ENCODE results near the gene LRRC4C.

Gene LRRC4C

GRCh38 chr11:40842750-40843339 is 616.6 kb downstream of the LRRC4C start:
- Mint-ChIP-seq H3K4me3 (no peak overlapping the region), H3K27me3 (no peaks in the 10 kb centered on the region), H3K4me1 (ENCODE audit: low read depth) (no peaks in the 10 kb centered on the region), H3K9me3 (peaks cover 8% of the 10 kb centered on the region), H3K36me3 (ENCODE audit: low read depth) (no peaks in the 10 kb centered on the region), H3K27ac (no peak overlapping the region)

GRCh38 chr11:40841231-40841630 is 618.2 kb downstream of the LRRC4C start:
- Mint-ChIP-seq H3K27ac (no peak overlapping the region), H3K4me1 (ENCODE audit: low read depth) (no peaks in the 10 kb centered on the region), H3K9me3 (peaks cover 8% of the 10 kb centered on the region), H3K27me3 (no peaks in the 10 kb centered on the region), H3K36me3 (ENCODE audit: low read depth) (no peaks in the 10 kb centered on the region), H3K4me3 (no peak overlapping the region)

- Mint-ChIP-seq H3K9me3 (peaks cover 12% of the 10 kb centered on the region), H3K4me3 (no peak overlapping the region), H3K27me3 (no peaks in the 10 kb centered on the region), H3K36me3 (ENCODE audit: low read depth) (no peaks in the 10 kb centered on the region), H3K4me1 (ENCODE audit: low read depth) (no peaks in the 10 kb centered on the region), H3K27ac (no peak overlapping the region)
These were observed 621.2 kb downstream of the LRRC4C start for GRCh38 chr11:40838181-40838683.

- no peaks in the 10 kb centered on the region for H3K27me3 Mint-ChIP-seq
- peaks cover 9% of the 10 kb centered on the region for H3K9me3 Mint-ChIP-seq
- H3K4me1 Mint-ChIP-seq (ENCODE audit: low read depth): no peaks in the 10 kb centered on the region
- H3K36me3 Mint-ChIP-seq (ENCODE audit: low read depth): no peaks in the 10 kb centered on the region
- no peak overlapping the region for H3K27ac Mint-ChIP-seq
- H3K4me3 Mint-ChIP-seq: no peak overlapping the region
These were observed 632.3 kb downstream of the LRRC4C start for GRCh38 chr11:40827116-40827515.

GRCh38 chr11:40826601-40827000 is 632.9 kb downstream of the LRRC4C start:
- Mint-ChIP-seq H3K27ac (no peak overlapping the region), H3K9me3 (peaks cover 12% of the 10 kb centered on the region), H3K4me1 (ENCODE audit: low read depth) (no peaks in the 10 kb centered on the region), H3K36me3 (ENCODE audit: low read depth) (no peaks in the 10 kb centered on the region), H3K27me3 (no peaks in the 10 kb centered on the region), H3K4me3 (no peak overlapping the region)

- Mint-ChIP-seq H3K27ac (no peak overlapping the region), H3K27me3 (no peaks in the 10 kb centered on the region), H3K36me3 (ENCODE audit: low read depth) (no peaks in the 10 kb centered on the region), H3K4me3 (no peak overlapping the region), H3K9me3 (peaks cover 12% of the 10 kb centered on the region), H3K4me1 (ENCODE audit: low read depth) (no peaks in the 10 kb centered on the region)
These were observed 634.1 kb downstream of the LRRC4C start for GRCh38 chr11:40825201-40825834.

GRCh38 chr11:40819230-40819629 is 640.2 kb downstream of the LRRC4C start:
- Mint-ChIP-seq H3K4me1 (ENCODE audit: low read depth) (no peaks in the 10 kb centered on the region), H3K9me3 (peaks cover 16% of the 10 kb centered on the region), H3K27me3 (no peaks in the 10 kb centered on the region), H3K27ac (no peak overlapping the region), H3K4me3 (no peak overlapping the region), H3K36me3 (ENCODE audit: low read depth) (no peaks in the 10 kb centered on the region)

GRCh38 chr11:40816976-40817375 is 642.5 kb downstream of the LRRC4C start:
- H3K9me3 Mint-ChIP-seq: peaks cover 19% of the 10 kb centered on the region
- H3K4me1 Mint-ChIP-seq (ENCODE audit: low read depth): no peaks in the 10 kb centered on the region
- no peak overlapping the region for H3K27ac Mint-ChIP-seq
- H3K36me3 Mint-ChIP-seq (ENCODE audit: low read depth): no peaks in the 10 kb centered on the region
- no peak overlapping the region for H3K4me3 Mint-ChIP-seq
- H3K27me3 Mint-ChIP-seq: no peaks in the 10 kb centered on the region

GRCh38 chr11:40797981-40798380 is 661.5 kb downstream of the LRRC4C start:
- Mint-ChIP-seq H3K27me3 (no peaks in the 10 kb centered on the region), H3K4me3 (no peak overlapping the region), H3K27ac (no peak overlapping the region), H3K36me3 (ENCODE audit: low read depth) (no peaks in the 10 kb centered on the region), H3K9me3 (peaks cover 24% of the 10 kb centered on the region), H3K4me1 (ENCODE audit: low read depth) (no peaks in the 10 kb centered on the region)

- Mint-ChIP-seq H3K4me1 (ENCODE audit: low read depth) (no peaks in the 10 kb centered on the region), H3K9me3 (peaks cover 14% of the 10 kb centered on the region), H3K4me3 (no peak overlapping the region), H3K27ac (no peak overlapping the region), H3K27me3 (no peaks in the 10 kb centered on the region), H3K36me3 (ENCODE audit: low read depth) (no peaks in the 10 kb centered on the region)
These were observed 672.2 kb downstream of the LRRC4C start for GRCh38 chr11:40787224-40787623.

GRCh38 chr11:40763046-40763445 is 696.4 kb downstream of the LRRC4C start:
- no peaks in the 10 kb centered on the region for H3K4me1 Mint-ChIP-seq (ENCODE audit: low read depth)
- H3K9me3 Mint-ChIP-seq: peaks cover 9% of the 10 kb centered on the region
- H3K27ac Mint-ChIP-seq: no peak overlapping the region
- H3K27me3 Mint-ChIP-seq: no peaks in the 10 kb centered on the region
- no peaks in the 10 kb centered on the region for H3K36me3 Mint-ChIP-seq (ENCODE audit: low read depth)
- no peak overlapping the region for H3K4me3 Mint-ChIP-seq

GRCh38 chr11:40759341-40759740 is 700.1 kb downstream of the LRRC4C start:
- Mint-ChIP-seq H3K4me3 (no peak overlapping the region), H3K36me3 (ENCODE audit: low read depth) (no peaks in the 10 kb centered on the region), H3K27me3 (no peaks in the 10 kb centered on the region), H3K9me3 (peaks cover 4% of the 10 kb centered on the region), H3K27ac (no peak overlapping the region), H3K4me1 (ENCODE audit: low read depth) (no peaks in the 10 kb centered on the region)

GRCh38 chr11:40754297-40754696 is 705.2 kb downstream of the LRRC4C start:
- no peak overlapping the region for H3K27ac Mint-ChIP-seq
- no peaks in the 10 kb centered on the region for H3K27me3 Mint-ChIP-seq
- H3K9me3 Mint-ChIP-seq: peaks cover 15% of the 10 kb centered on the region
- H3K4me3 Mint-ChIP-seq: no peak overlapping the region
- H3K36me3 Mint-ChIP-seq (ENCODE audit: low read depth): no peaks in the 10 kb centered on the region
- H3K4me1 Mint-ChIP-seq (ENCODE audit: low read depth): no peaks in the 10 kb centered on the region

- Mint-ChIP-seq H3K27ac (no peak overlapping the region), H3K4me3 (no peak overlapping the region), H3K36me3 (ENCODE audit: low read depth) (no peaks in the 10 kb centered on the region), H3K27me3 (no peaks in the 10 kb centered on the region), H3K4me1 (ENCODE audit: low read depth) (no peaks in the 10 kb centered on the region), H3K9me3 (peaks cover 31% of the 10 kb centered on the region)
These were observed 713.2 kb downstream of the LRRC4C start for GRCh38 chr11:40746282-40746681.

- no peaks in the 10 kb centered on the region for H3K36me3 Mint-ChIP-seq (ENCODE audit: low read depth)
These were observed 727.3 kb downstream of the LRRC4C start for GRCh38 chr11:40732132-40732531.

More at GRCh38 chr11:40732132-40732531, 727.3 kb downstream of the LRRC4C start:
- peaks cover 19% of the 10 kb centered on the region for H3K9me3 Mint-ChIP-seq
- no peak overlapping the region for H3K4me3 Mint-ChIP-seq
- H3K4me1 Mint-ChIP-seq (ENCODE audit: low read depth): no peaks in the 10 kb centered on the region
- no peak overlapping the region for H3K27ac Mint-ChIP-seq
- no peaks in the 10 kb centered on the region for H3K27me3 Mint-ChIP-seq
